Erythroblast (primary cell): ENCODE data around the gene CREB5.

Experiments used
- GATA1 ChIP-seq: IDR thresholded peaks from 2 replicates; pipeline ENCODE4 v1.6.1; 2011; ENCODE audit warnings: low read depth, mild to moderate bottlenecking, control low read depth, low read length, moderate library complexity
- POLR2A ChIP-seq: IDR thresholded peaks from 2 replicates; pipeline ENCODE4 v1.6.1; 2011; ENCODE audit warnings: mild to moderate bottlenecking, low read length

- TF ChIP-seq POLR2A (no peak), GATA1 (no peak)
Observed at GRCh38 chr7:28512668-28513440, 100.5 kb downstream of the CREB5 start.
